Mucosa of descending colon (tissue), 3 donors: ENCODE measurements around the gene CACNA2D3. TPM values are rescaled to one million over a fixed set of nuclear protein-coding genes. Genes with fewer than 3 reads are reported as not detected.

Experiments used
- ATAC-seq: fragments of 200-7000 bp; cut with Tn5 transposase; one replicate; pipeline ENCODE4 v1.9.1; 2020; ENCODE audit warnings: mild to moderate bottlenecking, moderate library complexity
- DNase-seq, 3 donors: peaks; one replicate each; pipeline ENCODE4 v3.0.0-alpha.2; 2020
- H3K36me3 ChIP-seq: fragments of 200-600 bp; one replicate; pipeline ENCODE4 v1.8.0; 2021; ENCODE audit warnings: low read depth, mild to moderate bottlenecking
- H3K4me1 ChIP-seq: fragments of 200-600 bp; one replicate; pipeline ENCODE4 v1.8.0; 2021; ENCODE audit warnings: low read depth, mild to moderate bottlenecking
- H3K4me3 ChIP-seq: fragments of 200-600 bp; one replicate; pipeline ENCODE4 v1.8.0; 2021; ENCODE audit warnings: mild to moderate bottlenecking
- H3K9me3 ChIP-seq: fragments of 200-600 bp; one replicate; pipeline ENCODE4 v1.8.0; 2021; ENCODE audit warnings: mild to moderate bottlenecking
- intact Hi-C, 2 donors: fragments of 100-400 bp; cut with DNase I in 1 of 2; cut with micrococcal nuclease in 1 of 2; formaldehyde crosslinking; loops; one replicate each; pipeline versions ENCODE4 v1.11.0 to v1.11.1; 2022; cut with DNase I, micrococcal nuclease
- total RNA-seq, 3 donors: library from RNA; stranded (reverse); fragmentation: NEBNext Ultra II Directional in 2 of 3; extraction: Animal tissue kit (Norgen Biotek cat#: 25700) in 2 of 3; gene quantifications; one replicate each; pipeline versions ENCODE4 v1.2.1 to v1.2.4, GENCODE V29; 2021 to 2023
- TF ChIP-seq, protein P1 (sequence below): fragments of 200-600 bp; IDR thresholded peaks from one replicate; pipeline ENCODE4 v1.8.0; 2022; ENCODE audit warnings: antibody characterized with exemption, mild to moderate bottlenecking
- donor health status: DM: no; HTN: no; CAD: no; lungs with moderate emphysema.
- donor health status: DM: no; HTN: no; CAD: no.
- donor health status: DM: no; HTN: yes; CAD: no.

CACNA2D3 gene
- total RNA-seq, 3 donors from 2014 or later = 0.34 to 3.5 (median 0.55) TPM

GRCh38 chr3:54670201-54671000 is 548.0 kb downstream of the CACNA2D3 start:
- intact Hi-C loops = no loop called here
- DNase-seq (peak in 2 of 3 donors; percentile 44 to 73), ATAC-seq (peak; percentile 79)
- Histone ChIP-seq H3K4me1 (peaks cover 13% of the 10 kb centered on the region), H3K9me3 (no peaks in the 10 kb centered on the region), H3K4me3 (no peak overlapping the region), H3K36me3 (no peaks in the 10 kb centered on the region)
- TF ChIP-seq, protein P1, sequence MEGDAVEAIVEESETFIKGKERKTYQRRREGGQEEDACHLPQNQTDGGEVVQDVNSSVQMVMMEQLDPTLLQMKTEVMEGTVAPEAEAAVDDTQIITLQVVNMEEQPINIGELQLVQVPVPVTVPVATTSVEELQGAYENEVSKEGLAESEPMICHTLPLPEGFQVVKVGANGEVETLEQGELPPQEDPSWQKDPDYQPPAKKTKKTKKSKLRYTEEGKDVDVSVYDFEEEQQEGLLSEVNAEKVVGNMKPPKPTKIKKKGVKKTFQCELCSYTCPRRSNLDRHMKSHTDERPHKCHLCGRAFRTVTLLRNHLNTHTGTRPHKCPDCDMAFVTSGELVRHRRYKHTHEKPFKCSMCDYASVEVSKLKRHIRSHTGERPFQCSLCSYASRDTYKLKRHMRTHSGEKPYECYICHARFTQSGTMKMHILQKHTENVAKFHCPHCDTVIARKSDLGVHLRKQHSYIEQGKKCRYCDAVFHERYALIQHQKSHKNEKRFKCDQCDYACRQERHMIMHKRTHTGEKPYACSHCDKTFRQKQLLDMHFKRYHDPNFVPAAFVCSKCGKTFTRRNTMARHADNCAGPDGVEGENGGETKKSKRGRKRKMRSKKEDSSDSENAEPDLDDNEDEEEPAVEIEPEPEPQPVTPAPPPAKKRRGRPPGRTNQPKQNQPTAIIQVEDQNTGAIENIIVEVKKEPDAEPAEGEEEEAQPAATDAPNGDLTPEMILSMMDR = no peak

- intact Hi-C loops = no loop called here
- TF ChIP-seq, protein P1 = no peak
- H3K4me3 ChIP-seq = no peak overlapping the region
- H3K36me3 ChIP-seq = no peaks in the 10 kb centered on the region
- DNase-seq = peak in 1 of 3 donors; percentile 11
- H3K9me3 ChIP-seq = no peaks in the 10 kb centered on the region
- no peak for ATAC-seq
- H3K4me1 ChIP-seq = peaks cover 18% of the 10 kb centered on the region
Observed at GRCh38 chr3:54671511-54671910, 549.2 kb downstream of the CACNA2D3 start.

GRCh38 chr3:54676087-54676486 is 553.7 kb downstream of the CACNA2D3 start:
- no peaks in the 10 kb centered on the region for H3K36me3 ChIP-seq
- DNase-seq = peak in 1 of 3 donors; percentile 17
- no peak overlapping the region for H3K4me3 ChIP-seq
- TF ChIP-seq, protein P1 = no peak
- no peaks in the 10 kb centered on the region for H3K9me3 ChIP-seq
- intact Hi-C loops = no loop called here
- peak; percentile 69 for ATAC-seq
- peaks cover 8% of the 10 kb centered on the region for H3K4me1 ChIP-seq

DNA sequence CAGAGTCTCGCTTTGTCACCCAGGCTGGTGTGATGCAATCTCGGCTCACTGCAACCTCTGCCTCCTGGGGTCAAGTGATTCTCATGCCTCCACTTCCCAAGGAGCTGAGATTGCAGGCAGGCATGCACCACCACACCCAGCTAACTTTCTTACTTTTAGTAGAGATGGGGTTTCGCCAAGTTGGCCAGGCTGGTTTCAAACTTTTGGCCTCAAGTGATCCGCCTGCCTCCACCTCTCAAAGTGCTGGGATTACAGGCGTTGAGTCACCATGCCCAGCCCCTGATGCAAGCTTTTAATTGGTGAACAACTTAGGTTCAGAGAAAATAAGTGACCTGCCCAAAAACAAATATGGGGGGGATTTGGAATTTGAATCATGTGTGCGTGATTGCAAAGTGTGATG is 559.4 kb downstream of the CACNA2D3 start:
- H3K4me1 ChIP-seq = no peaks in the 10 kb centered on the region
- TF ChIP-seq, protein P1 = no peak
- no peak for ATAC-seq
- intact Hi-C loops = no loop called here
- no peak overlapping the region for H3K4me3 ChIP-seq
- no peaks in the 10 kb centered on the region for H3K9me3 ChIP-seq
- no peak for DNase-seq
- H3K36me3 ChIP-seq = no peaks in the 10 kb centered on the region

DNA sequence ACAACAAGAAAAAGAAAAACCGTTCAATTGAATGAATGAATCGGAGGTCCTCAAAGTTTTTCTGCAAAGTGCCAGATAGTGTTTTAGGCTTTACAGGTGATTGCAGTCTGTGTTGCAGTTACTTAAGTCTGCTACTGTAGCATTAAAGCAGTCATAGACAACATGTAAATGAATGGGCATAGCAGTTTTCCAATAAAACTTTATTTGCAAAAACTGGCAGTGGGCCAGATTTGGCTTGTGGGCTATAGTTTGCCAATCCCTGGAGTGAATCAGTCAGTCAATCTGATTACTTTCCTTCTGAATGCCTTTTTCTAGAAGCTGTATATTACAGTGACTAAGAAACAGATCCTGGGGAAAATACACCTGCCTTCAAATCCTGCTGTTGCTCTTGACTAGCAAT is 562.9 kb downstream of the CACNA2D3 start:
- intact Hi-C loops = no loop called here

More for the DNA sequence above, 562.9 kb downstream of the CACNA2D3 start:
- DNase-seq = no peak
- Histone ChIP-seq H3K36me3 (no peaks in the 10 kb centered on the region), H3K9me3 (no peaks in the 10 kb centered on the region), H3K4me1 (no peaks in the 10 kb centered on the region), H3K4me3 (no peak overlapping the region)
- TF ChIP-seq, protein P1 = no peak
- ATAC-seq = no peak
